Fibroblast of skin of scalp (primary cell): ENCODE data around the gene SPTA1. TPM values are rescaled to one million over a fixed set of nuclear protein-coding genes. Genes with fewer than 3 reads are reported as not detected.
"Not testable (repeated sequence)": the region's sequence is repeated elsewhere in the genome, so short reads cannot be mapped to it uniquely, and the experiment has no call there.

Source experiments
- DNase-seq: peaks from one replicate; pipeline ENCODE4 v3.0.0-alpha.2; 2013
- polyA plus RNA-seq, 2 experiments: library from polyadenylated mRNA; unstranded; fragments of 120-200 nt; gene quantifications; one replicate each; pipeline ENCODE4 v1.2.1, GENCODE V29; 2013; ENCODE audit not compliant: insufficient read length in 2 of 2

SPTA1 gene
- not detected for polyA plus RNA-seq (2013, experiment 1 of 2; ENCODE audit: insufficient read length)
- 0.69 TPM for polyA plus RNA-seq (2013, experiment 2 of 2; ENCODE audit: insufficient read length)

- no peak for DNase-seq
These were observed at the start of gene SPTA1 for GRCh38 chr1:158686111-158687009. TSS of gene SPTA1 (minus strand) at chr1:158686715. CDS start at chr1:158686517, 198 bp downstream.

GRCh38 chr1:158735848-158736247, 49.3 kb upstream of the SPTA1 start:
- DNase-seq = no peak

- DNase-seq = no peak
These were observed 46.0 kb upstream of the SPTA1 start for GRCh38 chr1:158732524-158732923.

- DNase-seq = no peak
These were observed 45.2 kb upstream of the SPTA1 start for GRCh38 chr1:158731707-158732106.

GRCh38 chr1:158730453-158730852, 43.9 kb upstream of the SPTA1 start:
- DNase-seq = no peak

GRCh38 chr1:158728510-158729225, 42.2 kb upstream of the SPTA1 start:
- no peak for DNase-seq

- no peak for DNase-seq
These were observed 37.9 kb upstream of the SPTA1 start for GRCh38 chr1:158724442-158724841.

- no peak for DNase-seq
These were observed 34.1 kb upstream of the SPTA1 start, which contains the start of gene OR6K3 for GRCh38 chr1:158720620-158721019. TSS of gene OR6K3 (minus strand) at chr1:158720720. CDS start at chr1:158718115, 2,605 bp downstream.

GRCh38 chr1:158719664-158720063, 33.1 kb upstream of the SPTA1 start:
- DNase-seq = no peak

GRCh38 chr1:158717344-158717743, 30.8 kb upstream of the SPTA1 start:
- DNase-seq = no peak

- no peak for DNase-seq
These were observed 29.8 kb upstream of the SPTA1 start for GRCh38 chr1:158716335-158716734.

GRCh38 chr1:158714754-158715153, 28.2 kb upstream of the SPTA1 start:
- no peak for DNase-seq

- DNase-seq = no peak
These were observed 24.6 kb upstream of the SPTA1 start for GRCh38 chr1:158711098-158711497.

- no peak for DNase-seq
These were observed 19.6 kb upstream of the SPTA1 start for GRCh38 chr1:158706096-158706495.

- DNase-seq = no peak
These were observed 14.0 kb upstream of the SPTA1 start, which contains the start of gene OR6K2 for GRCh38 chr1:158700552-158700951. TSS of gene OR6K2 (minus strand) at chr1:158700652. CDS start at chr1:158700652, 0 bp downstream.

- DNase-seq = no peak
These were observed 8.1 kb upstream of the SPTA1 start for GRCh38 chr1:158694596-158694995.

GRCh38 chr1:158692356-158692755, 5.8 kb upstream of the SPTA1 start:
- DNase-seq = no peak

- DNase-seq = no peak
These were observed 5.4 kb upstream of the SPTA1 start for GRCh38 chr1:158691907-158692306.

- DNase-seq = not testable (repeated sequence)
These were observed 4.6 kb upstream of the SPTA1 start for GRCh38 chr1:158691149-158691548.

- no peak for DNase-seq
These were observed 3.4 kb upstream of the SPTA1 start for GRCh38 chr1:158689875-158690274.

GRCh38 chr1:158689110-158689509, 2.6 kb upstream of the SPTA1 start:
- DNase-seq = no peak

GRCh38 chr1:158688343-158688742, 1.8 kb upstream of the SPTA1 start:
- not testable (repeated sequence) for DNase-seq

GRCh38 chr1:158687037-158687436, 522 bp upstream of the SPTA1 start:
- DNase-seq = no peak
